Breast epithelium (tissue), 4 donors: Measurements from ENCODE around the gene MYH6. TPM values are rescaled to one million over a fixed set of nuclear protein-coding genes. Genes with fewer than 3 reads are reported as not detected.

ENCODE experiments used
- DNase-seq, 2 donors: peaks; one replicate each; pipeline ENCODE4 v3.0.0-alpha.2; 2019; ENCODE audit warnings: low spot score in 2 of 2
- H3K27ac ChIP-seq, 2 donors: fragments of 200-600 bp; sonication (generic) in 1 of 2; one replicate each; pipeline ENCODE4 v1.5.1; 2016 to 2019; ENCODE audit warnings: mild to moderate bottlenecking in 1 of 2
- H3K27me3 ChIP-seq, 2 donors: fragments of 200-600 bp; sonication (generic) in 1 of 2; one replicate each; pipeline versions ENCODE4 v1.5.1 to v1.6.0; 2017 to 2019; ENCODE audit warnings: control low read depth in 1 of 2, mild to moderate bottlenecking in 1 of 2
- H3K36me3 ChIP-seq: fragments of 200-600 bp; one replicate; pipeline ENCODE4 v1.5.1; 2019
- H3K4me1 ChIP-seq, 2 donors: fragments of 200-600 bp; sonication (generic); one replicate each; pipeline ENCODE4 v1.5.1; 2016 to 2019; ENCODE audit warnings: control low read depth in 1 of 2
- H3K4me3 ChIP-seq, 3 donors: fragments of 200-600 bp; sonication (generic); 1 replicate in 2 of 3; 2 replicates in 1 of 3; pipeline ENCODE4 v1.5.1; 2016 to 2019; ENCODE audit warnings: mild to moderate bottlenecking in 3 of 3, moderate library complexity in 2 of 3
- H3K9me3 ChIP-seq, 2 donors: fragments of 200-600 bp; sonication (generic) in 1 of 2; one replicate each; pipeline ENCODE4 v1.5.1; 2016 to 2019; ENCODE audit warnings: control low read depth in 1 of 2
- POLR2A ChIP-seq: fragments of 450-650 bp; IDR thresholded peaks from one replicate; pipeline ENCODE4 v1.6.1; 2016; ENCODE audit warnings: antibody characterized with exemption, mild to moderate bottlenecking, moderate library complexity
- POLR2AphosphoS5 ChIP-seq, 3 donors: sonication (generic); formaldehyde crosslinking; IDR thresholded peaks; one replicate each; pipeline ENCODE4 v1.6.1; 2017; ENCODE audit warnings: antibody characterized with exemption in 3 of 3
- intact Hi-C: fragments of 100-400 bp; cut with DNase I; formaldehyde crosslinking; loops from one replicate; pipeline ENCODE4 v1.15.1; 2023; ENCODE audit warnings: low total_unique reads
- total RNA-seq, 3 donors: library from RNA; depleted of rRNA; stranded (reverse); fragments of >200 nt; gene quantifications; one replicate each; pipeline ENCODE4 v1.1.0, GENCODE V29; 2016
- TF ChIP-seq, protein P1 (sequence below), 3 donors: fragments of 450-650 bp; IDR thresholded peaks; one replicate each; pipeline ENCODE4 v1.5.1; 2016 to 2017; ENCODE audit warnings: antibody characterized with exemption in 3 of 3, mild to moderate bottlenecking in 3 of 3, moderate library complexity in 3 of 3

The MYH6 gene
- total RNA-seq, 3 donors from 2014 or later, result not detected

DNA sequence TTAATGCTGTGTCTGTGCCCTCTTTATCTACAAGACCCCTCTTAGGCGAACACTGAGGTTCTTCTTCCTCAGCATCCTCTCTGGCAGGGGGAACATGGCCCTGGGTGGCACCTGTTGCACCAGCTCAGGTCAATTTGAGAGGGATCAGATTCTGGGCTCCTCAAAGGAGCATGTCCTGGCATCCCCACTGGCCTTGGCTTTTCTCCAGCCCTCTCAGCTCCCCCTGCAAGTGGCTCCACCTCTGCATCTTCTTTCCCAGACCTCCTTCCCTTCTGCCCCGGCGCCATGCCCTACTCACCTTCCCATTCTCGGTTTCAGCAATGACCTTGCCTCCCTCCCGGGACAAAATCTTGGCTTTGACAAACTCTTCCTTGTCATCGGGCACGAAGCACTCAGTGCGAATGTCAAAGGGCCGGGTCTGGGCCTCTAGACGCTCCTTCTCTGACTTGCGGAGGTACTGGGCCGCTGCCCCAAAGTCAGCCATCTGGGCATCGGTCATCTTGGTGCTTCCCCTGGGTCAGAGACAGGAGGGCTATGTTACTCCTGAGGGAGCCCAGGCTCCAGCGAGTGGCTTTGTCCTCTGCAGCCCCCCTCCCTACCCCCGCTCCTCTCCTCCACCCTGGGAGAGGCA lies 1.2 kb downstream of the MYH6 start:
- DNase-seq, result no peak
- Histone ChIP-seq H3K4me1 (no peaks in the 10 kb centered on the region), H3K9me3 (no peaks in the 10 kb centered on the region), H3K27ac (no peak overlapping the region), H3K36me3 (no peaks in the 10 kb centered on the region), H3K4me3 (no peak overlapping the region), H3K27me3 (peaks cover 0 to 45% of the 10 kb centered on the region in 2 donors)
- intact Hi-C loops, result no loop called here
- TF ChIP-seq POLR2A (no peak), POLR2AphosphoS5 (IDR thresholded peaks at IDR 0.05) (no peak)
- TF ChIP-seq, protein P1, sequence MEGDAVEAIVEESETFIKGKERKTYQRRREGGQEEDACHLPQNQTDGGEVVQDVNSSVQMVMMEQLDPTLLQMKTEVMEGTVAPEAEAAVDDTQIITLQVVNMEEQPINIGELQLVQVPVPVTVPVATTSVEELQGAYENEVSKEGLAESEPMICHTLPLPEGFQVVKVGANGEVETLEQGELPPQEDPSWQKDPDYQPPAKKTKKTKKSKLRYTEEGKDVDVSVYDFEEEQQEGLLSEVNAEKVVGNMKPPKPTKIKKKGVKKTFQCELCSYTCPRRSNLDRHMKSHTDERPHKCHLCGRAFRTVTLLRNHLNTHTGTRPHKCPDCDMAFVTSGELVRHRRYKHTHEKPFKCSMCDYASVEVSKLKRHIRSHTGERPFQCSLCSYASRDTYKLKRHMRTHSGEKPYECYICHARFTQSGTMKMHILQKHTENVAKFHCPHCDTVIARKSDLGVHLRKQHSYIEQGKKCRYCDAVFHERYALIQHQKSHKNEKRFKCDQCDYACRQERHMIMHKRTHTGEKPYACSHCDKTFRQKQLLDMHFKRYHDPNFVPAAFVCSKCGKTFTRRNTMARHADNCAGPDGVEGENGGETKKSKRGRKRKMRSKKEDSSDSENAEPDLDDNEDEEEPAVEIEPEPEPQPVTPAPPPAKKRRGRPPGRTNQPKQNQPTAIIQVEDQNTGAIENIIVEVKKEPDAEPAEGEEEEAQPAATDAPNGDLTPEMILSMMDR (IDR thresholded peaks at IDR 0.05), result no peak

DNA sequence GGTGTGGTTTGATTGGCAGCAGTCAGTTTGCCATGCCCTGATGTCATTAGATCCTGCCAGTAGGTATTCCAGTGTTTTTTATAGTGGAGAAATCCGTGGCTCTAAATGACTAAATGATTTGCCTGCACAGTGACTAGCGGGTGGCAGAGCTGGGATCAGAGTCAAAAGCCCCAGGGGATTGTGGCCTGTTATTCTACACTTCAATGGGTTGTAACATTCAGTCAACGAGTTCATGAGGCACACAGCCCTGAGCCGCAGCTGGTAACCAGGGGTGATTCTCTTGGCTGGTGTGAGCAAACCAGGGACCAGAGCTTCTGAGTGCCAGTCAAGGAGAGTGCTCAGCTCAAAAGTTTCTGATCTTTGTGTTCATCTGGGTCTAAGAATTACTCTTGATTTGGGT lies 1.8 kb downstream of the MYH6 start:
- intact Hi-C loops, result no loop called here
- no peaks in the 10 kb centered on the region for H3K4me1 ChIP-seq
- no peaks in the 10 kb centered on the region for H3K36me3 ChIP-seq
- DNase-seq, result no peak
- H3K27me3 ChIP-seq, result peaks cover 0 to 42% of the 10 kb centered on the region in 2 donors
- TF ChIP-seq POLR2AphosphoS5 (IDR thresholded peaks at IDR 0.05), result no peak
- no peak for TF ChIP-seq POLR2A
- TF ChIP-seq, protein P1 (IDR thresholded peaks at IDR 0.05), result no peak
- no peak overlapping the region for H3K4me3 ChIP-seq
- no peak overlapping the region for H3K27ac ChIP-seq
- no peaks in the 10 kb centered on the region for H3K9me3 ChIP-seq

DNA sequence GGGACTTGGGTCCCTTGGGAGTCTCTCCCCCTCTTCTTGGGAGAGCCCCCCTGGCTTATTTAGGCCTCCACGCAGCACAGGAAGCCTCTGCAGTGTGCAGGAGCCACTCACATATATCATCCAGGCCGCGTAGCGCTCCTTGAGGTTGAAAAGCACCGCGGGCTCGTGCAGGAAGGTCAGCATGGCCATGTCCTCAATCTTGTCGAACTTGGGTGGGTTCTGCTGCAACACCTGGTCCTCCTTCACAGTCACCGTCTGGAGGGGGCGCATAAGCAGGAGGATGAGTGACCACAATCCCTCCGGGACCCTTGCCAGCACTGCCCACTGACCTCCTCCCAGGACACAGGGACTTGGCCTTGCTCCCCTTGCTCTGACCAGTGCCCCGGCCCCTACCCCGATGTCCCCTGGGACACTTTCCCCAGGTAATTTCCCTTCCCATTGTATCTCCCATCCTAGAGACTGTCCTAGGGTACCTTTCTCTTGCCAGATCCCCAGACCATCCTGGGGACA lies 2.5 kb downstream of the MYH6 start:
- no peak for DNase-seq
- no peaks in the 10 kb centered on the region for H3K4me1 ChIP-seq
- H3K27me3 ChIP-seq, result peaks cover 0 to 42% of the 10 kb centered on the region in 2 donors
- no peaks in the 10 kb centered on the region for H3K36me3 ChIP-seq
- no peak overlapping the region for H3K4me3 ChIP-seq
- intact Hi-C loops, result no loop called here
- TF ChIP-seq POLR2AphosphoS5 (IDR thresholded peaks at IDR 0.05) (no peak), POLR2A (no peak)
- TF ChIP-seq, protein P1 (IDR thresholded peaks at IDR 0.05), result no peak
- no peaks in the 10 kb centered on the region for H3K9me3 ChIP-seq
- no peak overlapping the region for H3K27ac ChIP-seq

DNA sequence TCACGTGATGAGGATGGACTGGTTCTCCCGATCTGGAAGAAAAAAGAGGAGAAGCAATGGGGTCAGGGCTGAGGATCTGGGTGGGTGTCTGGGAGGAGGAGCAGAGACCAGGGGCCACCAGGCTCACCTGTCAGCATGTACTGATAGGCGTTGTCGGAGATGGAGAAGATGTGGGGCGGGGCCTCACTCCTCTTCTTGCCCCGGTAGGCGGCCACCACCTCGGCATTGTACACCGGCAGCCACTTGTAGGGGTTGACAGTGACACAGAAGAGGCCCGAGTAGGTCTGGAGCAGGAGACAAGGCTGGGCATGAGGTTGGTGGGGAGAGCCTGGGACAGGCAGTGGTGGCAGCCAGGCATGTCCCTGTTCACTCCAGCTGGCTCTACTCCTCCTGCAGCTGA lies 3.0 kb downstream of the MYH6 start:
- peaks cover 0 to 42% of the 10 kb centered on the region in 2 donors for H3K27me3 ChIP-seq

DNA sequence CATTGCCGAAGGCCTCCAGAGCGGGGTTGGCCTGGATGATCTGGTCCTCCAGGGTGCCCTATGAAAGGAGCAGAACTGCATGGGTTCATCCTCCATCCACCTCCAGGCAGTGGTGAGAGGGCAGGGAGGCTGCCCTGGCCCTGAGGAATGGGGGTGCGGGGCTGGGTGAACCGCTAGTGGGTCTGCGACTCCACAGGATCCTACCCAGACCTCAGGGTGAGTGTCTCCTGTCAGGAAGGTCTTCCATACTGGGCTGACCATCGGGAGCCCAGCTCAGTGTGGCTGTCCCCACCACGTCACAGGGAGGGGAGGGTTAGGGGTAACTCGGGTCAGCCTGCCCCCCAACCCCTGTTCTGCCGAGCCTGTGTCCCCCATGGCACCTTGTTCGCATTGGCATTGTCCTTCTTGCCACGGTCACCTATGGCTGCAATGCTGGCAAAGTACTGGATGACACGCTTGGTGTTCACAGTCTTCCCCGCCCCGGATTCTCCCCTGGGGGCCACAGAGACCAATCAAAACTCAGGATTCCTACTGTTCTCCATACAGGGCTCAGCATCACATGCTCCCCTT lies 3.7 kb downstream of the MYH6 start:
- no peak for TF ChIP-seq POLR2A
- TF ChIP-seq, protein P1 (IDR thresholded peaks at IDR 0.05), result no peak
- TF ChIP-seq POLR2AphosphoS5 (IDR thresholded peaks at IDR 0.05), result no peak
- Histone ChIP-seq H3K36me3 (no peaks in the 10 kb centered on the region), H3K27me3 (peaks cover 0 to 42% of the 10 kb centered on the region in 2 donors), H3K27ac (no peak overlapping the region), H3K9me3 (no peaks in the 10 kb centered on the region), H3K4me3 (no peak overlapping the region), H3K4me1 (no peaks in the 10 kb centered on the region)
- no peak for DNase-seq
- intact Hi-C loops, result no loop called here

More for the DNA sequence above, 3.0 kb downstream of the MYH6 start:
- no peaks in the 10 kb centered on the region for H3K36me3 ChIP-seq
- DNase-seq, result no peak
- intact Hi-C loops, result no loop called here
- no peak overlapping the region for H3K27ac ChIP-seq
- TF ChIP-seq, protein P1 (IDR thresholded peaks at IDR 0.05), result no peak
- no peak for TF ChIP-seq POLR2A
- no peak for TF ChIP-seq POLR2AphosphoS5 (IDR thresholded peaks at IDR 0.05)
- no peak overlapping the region for H3K4me3 ChIP-seq
- no peaks in the 10 kb centered on the region for H3K4me1 ChIP-seq
- no peaks in the 10 kb centered on the region for H3K9me3 ChIP-seq
